Uterus (tissue), 2 donors: ENCODE results near the gene PRAMEF13.
"Not testable (repeated sequence)": the region's sequence is repeated elsewhere in the genome, so short reads cannot be mapped to it uniquely, and the experiment has no call there.

Experiments
- CTCF ChIP-seq, 4 experiments: fragments of 200-600 bp in 2 of 4; fragments of 450-650 bp in 2 of 4; sonication (generic) in 2 of 4; IDR thresholded peaks; one replicate each; pipeline ENCODE4 v1.5.1; 2016 to 2019; ENCODE audit warnings: antibody characterized with exemption in 4 of 4, mild to moderate bottlenecking in 2 of 4, moderate library complexity in 1 of 4
- POLR2A ChIP-seq, 2 donors: fragments of 450-650 bp; IDR thresholded peaks; one replicate each; pipeline ENCODE4 v1.6.1; 2016; ENCODE audit warnings: antibody characterized with exemption in 2 of 2, mild to moderate bottlenecking in 1 of 2, moderate library complexity in 1 of 2

DNA sequence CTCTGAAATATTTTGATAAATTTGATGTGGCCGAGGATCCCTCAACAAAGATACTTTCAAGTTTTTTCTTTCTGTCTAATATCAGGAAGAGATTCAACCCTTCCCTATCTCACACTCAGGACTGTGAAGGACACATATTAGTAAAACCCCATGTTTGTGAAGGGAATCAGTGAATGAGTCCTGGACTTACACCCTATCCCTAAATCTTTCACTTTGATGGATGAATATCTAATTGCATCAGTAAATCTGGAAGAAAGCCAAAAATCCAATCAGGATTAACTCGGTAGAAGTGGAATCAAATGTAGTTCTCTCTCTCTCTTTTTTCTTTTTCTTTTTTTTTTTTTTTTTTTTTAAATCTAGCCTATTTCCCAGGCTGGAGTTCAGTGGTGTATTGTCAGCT, 29.7 kb downstream of the PRAMEF13 start, which contains the start of gene PRAMEF9:
- TF ChIP-seq CTCF, POLR2A (IDR thresholded peaks at IDR 0.05): not testable (repeated sequence)
